H9 (cell line): ENCODE measurements around the gene LGALS9B. TPM values are rescaled to one million over a fixed set of nuclear protein-coding genes. Genes with fewer than 3 reads are reported as not detected.
"Not testable (repeated sequence)": the region's sequence is repeated elsewhere in the genome, so short reads cannot be mapped to it uniquely, and the experiment has no call there.

ENCODE experiments used
- DNase-seq: peaks from one replicate; pipeline ENCODE4 v3.0.0-alpha.2; 2017
- H2AFZ ChIP-seq: one replicate; pipeline ENCODE4 v1.6.1; 2013; ENCODE audit warnings: mild to moderate bottlenecking, low read length, control low read depth, moderate library complexity
- H2AK5ac ChIP-seq: 2 replicates; pipeline ENCODE4 v1.6.1; 2013; ENCODE audit warnings: low read length, control low read depth, mixed read lengths; ENCODE audit not compliant: insufficient read length
- H2BK120ac ChIP-seq: one replicate; pipeline ENCODE4 v1.6.1; 2013; ENCODE audit warnings: low read depth, mild to moderate bottlenecking, low read length, control low read depth, inconsistent platforms; ENCODE audit not compliant: poor library complexity, severe bottlenecking
- H2BK12ac ChIP-seq: 2 replicates; pipeline ENCODE4 v1.6.1; 2013; ENCODE audit warnings: low read length, control low read depth, mixed read lengths, low read depth; ENCODE audit not compliant: insufficient read length
- H2BK15ac ChIP-seq: 2 replicates; pipeline ENCODE4 v1.6.1; 2013; ENCODE audit warnings: low read depth, low read length, control low read depth
- H2BK20ac ChIP-seq: one replicate; pipeline ENCODE4 v1.6.1; 2013; ENCODE audit warnings: low read depth, mild to moderate bottlenecking, low read length, control low read depth, inconsistent platforms; ENCODE audit not compliant: poor library complexity, severe bottlenecking
- H2BK5ac ChIP-seq: 2 replicates; pipeline ENCODE4 v1.6.1; 2013; ENCODE audit warnings: low read length, control low read depth, mixed read lengths; ENCODE audit not compliant: insufficient read length
- H3K14ac ChIP-seq: 2 replicates; pipeline ENCODE4 v1.6.1; 2013; ENCODE audit warnings: low read length, control low read depth; ENCODE audit not compliant: insufficient read depth
- H3K18ac ChIP-seq: 2 replicates; pipeline ENCODE4 v1.6.1; 2013; ENCODE audit warnings: low read depth, mild to moderate bottlenecking, mixed read lengths, low read length, control low read depth; ENCODE audit not compliant: insufficient read length
- H3K23ac ChIP-seq: 2 replicates; pipeline ENCODE4 v1.6.1; 2013; ENCODE audit warnings: low read length, control low read depth, mixed read lengths, low read depth; ENCODE audit not compliant: insufficient read length
- H3K23me2 ChIP-seq: 2 replicates; pipeline ENCODE4 v1.6.1; 2013; ENCODE audit warnings: low read depth, mild to moderate bottlenecking, mixed read lengths, low read length, control low read depth; ENCODE audit not compliant: insufficient read length, poor library complexity, severe bottlenecking
- H3K27ac ChIP-seq: 2 replicates; pipeline ENCODE4 v1.5.1; 2013; ENCODE audit warnings: low read length, control low read depth, mixed read lengths, low read depth; ENCODE audit not compliant: insufficient read length
- H3K27me3 ChIP-seq: 2 replicates; pipeline ENCODE4 v1.6.1; 2013; ENCODE audit warnings: low read length, control low read depth, inconsistent platforms; ENCODE audit not compliant: insufficient read depth
- H3K4ac ChIP-seq: 2 replicates; pipeline ENCODE4 v1.6.1; 2013; ENCODE audit warnings: low read depth, mild to moderate bottlenecking, control low read depth, inconsistent platforms, low read length, moderate library complexity
- H3K4me1 ChIP-seq: 2 replicates; pipeline ENCODE4 v1.6.1; 2013; ENCODE audit warnings: low read length, control low read depth, inconsistent platforms; ENCODE audit not compliant: insufficient read depth
- H3K4me2 ChIP-seq: 2 replicates; pipeline ENCODE4 v1.6.1; 2013; ENCODE audit warnings: low read length, control low read depth, mixed read lengths; ENCODE audit not compliant: insufficient read length, insufficient read depth
- H3K56ac ChIP-seq: 2 replicates; pipeline ENCODE4 v1.6.1; 2013; ENCODE audit warnings: low read depth, mild to moderate bottlenecking, mixed read lengths, low read length, control low read depth; ENCODE audit not compliant: insufficient read length
- H3K79me1 ChIP-seq: 2 replicates; pipeline ENCODE4 v1.6.1; 2013; ENCODE audit warnings: low read depth, mild to moderate bottlenecking, moderate library complexity, low read length, control low read depth, inconsistent platforms; ENCODE audit not compliant: insufficient read depth, poor library complexity, severe bottlenecking
- H3K79me2 ChIP-seq: 2 replicates; pipeline ENCODE4 v1.6.1; 2013; ENCODE audit warnings: low read length, control low read depth, inconsistent platforms; ENCODE audit not compliant: insufficient read depth
- H3K9ac ChIP-seq: 2 replicates; pipeline ENCODE4 v1.6.1; 2013; ENCODE audit warnings: low read length, control low read depth, mixed read lengths; ENCODE audit not compliant: insufficient read length; ENCODE audit errors: extremely low read depth
- H3K9me3 ChIP-seq: one replicate; pipeline ENCODE4 v1.6.1; 2013; ENCODE audit warnings: low read depth, low read length, inconsistent platforms; ENCODE audit not compliant: control insufficient read depth
- H3T11ph ChIP-seq: one replicate; pipeline ENCODE4 v1.6.1; 2013; ENCODE audit warnings: mild to moderate bottlenecking, low read length, control low read depth, inconsistent platforms
- H4K20me1 ChIP-seq: one replicate; pipeline ENCODE4 v1.6.1; 2013; ENCODE audit not compliant: control insufficient read depth, insufficient read length, insufficient read depth
- H4K5ac ChIP-seq: 2 replicates; pipeline ENCODE4 v1.6.1; 2013; ENCODE audit warnings: low read depth, mild to moderate bottlenecking, mixed read lengths, low read length, control low read depth; ENCODE audit not compliant: insufficient read length
- H4K8ac ChIP-seq: replicated peaks from 2 replicates; pipeline ENCODE4 v1.6.1; 2013; ENCODE audit warnings: low read length, control low read depth, mixed read lengths, low read depth; ENCODE audit not compliant: insufficient read length
- H4K91ac ChIP-seq: 2 replicates; pipeline ENCODE4 v1.6.1; 2013; ENCODE audit warnings: low read depth, mild to moderate bottlenecking, moderate library complexity, mixed read lengths, low read length, control low read depth; ENCODE audit not compliant: insufficient read length
- H3K27ac Mint-ChIP-seq, 3 experiments: 2 replicates in 2 of 3; 3 replicates in 1 of 3; pipeline ENCODE4 v1.8.0; 2020 to 2021; ENCODE audit warnings: mixed read lengths in 3 of 3, mild to moderate bottlenecking in 1 of 3, moderate library complexity in 1 of 3
- H3K27me3 Mint-ChIP-seq: 2 replicates; pipeline ENCODE4 v1.8.0; 2021; ENCODE audit warnings: low read depth, mild to moderate bottlenecking, moderate library complexity, mixed read lengths
- H3K36me3 Mint-ChIP-seq, 3 experiments: 2 replicates in 2 of 3; 3 replicates in 1 of 3; pipeline ENCODE4 v1.8.0; 2020 to 2021; ENCODE audit warnings: low read depth in 3 of 3, mixed read lengths in 3 of 3; ENCODE audit not compliant: insufficient read depth in 1 of 3
- H3K4me1 Mint-ChIP-seq, 2 experiments: 2 replicates each; pipeline ENCODE4 v1.8.0; 2020; ENCODE audit warnings: mixed read lengths in 2 of 2
- H3K4me3 Mint-ChIP-seq, 2 experiments: 2 replicates in 1 of 2; 3 replicates in 1 of 2; pipeline ENCODE4 v1.8.0; 2020 to 2021; ENCODE audit warnings: mild to moderate bottlenecking in 2 of 2, mixed read lengths in 2 of 2, moderate library complexity in 1 of 2
- H3K9me3 Mint-ChIP-seq, 2 experiments: 2 replicates in 1 of 2; 3 replicates in 1 of 2; pipeline ENCODE4 v1.8.0; 2020; ENCODE audit warnings: mild to moderate bottlenecking in 2 of 2, mixed read lengths in 2 of 2, moderate library complexity in 1 of 2
- CTCF ChIP-seq: fragments of 200-600 bp; sonication (generic); conservative IDR thresholded peaks from 3 replicates; pipeline ENCODE4 v1.8.0; 2021; ENCODE audit warnings: antibody characterized with exemption, mild to moderate bottlenecking
- WGBS: extraction: QIAGEN DNeasy Blood & Tissue Kit; methylation state at CpG from one replicate; pipeline ENCODE4 v1.1.7; 2013; ENCODE audit warnings: missing lambda C conversion rate, low lambda C conversion rate, mixed read lengths; ENCODE audit not compliant: insufficient read length; ENCODE audit errors: extremely low coverage; 5-methylcytosine and 5-hydroxymethylcytosine counted together
- total RNA-seq: library from RNA; stranded (reverse); gene quantifications from 2 replicates; pipeline ENCODE4 v1.2.1, GENCODE V29; 2021

Gene LGALS9B
- total RNA-seq, 1 experiment from 2014 or later: not detected

GRCh38 chr17:20418838-20419237 is 48.5 kb downstream of the LGALS9B start:
- not testable (repeated sequence) for H2BK15ac ChIP-seq, H3K27ac ChIP-seq, H3K23ac ChIP-seq, H2AK5ac ChIP-seq, H3K4me1 ChIP-seq, H3K79me2 ChIP-seq, H3K4ac ChIP-seq, H3K9ac ChIP-seq, H3K18ac ChIP-seq, H3K4me2 ChIP-seq, H4K8ac ChIP-seq, H4K5ac ChIP-seq, H3K27ac Mint-ChIP-seq, H3T11ph ChIP-seq, DNase-seq, H3K36me3 Mint-ChIP-seq, H3K4me1 Mint-ChIP-seq, H4K20me1 ChIP-seq, H3K9me3 Mint-ChIP-seq, H2BK120ac ChIP-seq, H2AFZ ChIP-seq, H2BK12ac ChIP-seq, H3K9me3 ChIP-seq, H3K56ac ChIP-seq, H3K4me3 Mint-ChIP-seq, H3K27me3 Mint-ChIP-seq, H2BK20ac ChIP-seq, H3K23me2 ChIP-seq, H3K79me1 ChIP-seq, H3K14ac ChIP-seq, H2BK5ac ChIP-seq, H3K27me3 ChIP-seq, H4K91ac ChIP-seq
- WGBS: no CpG with 5 or more reads among the region's 8 CpGs
- peak; percentile 25; the same call in 2 of the 3 replicates for TF ChIP-seq CTCF

- H3K36me3 Mint-ChIP-seq, H3K14ac ChIP-seq, H2BK15ac ChIP-seq, H3K27ac ChIP-seq, H3K4me1 ChIP-seq, H3K27me3 Mint-ChIP-seq, H2BK12ac ChIP-seq, H3K27me3 ChIP-seq, H2AK5ac ChIP-seq, H3K4me1 Mint-ChIP-seq, H4K91ac ChIP-seq, H4K5ac ChIP-seq, H3K4ac ChIP-seq, H3K23ac ChIP-seq, H3K9me3 Mint-ChIP-seq, H2BK20ac ChIP-seq, H3K23me2 ChIP-seq, H3T11ph ChIP-seq, H3K18ac ChIP-seq, H3K56ac ChIP-seq, H3K9ac ChIP-seq, H4K8ac ChIP-seq, H4K20me1 ChIP-seq, H3K4me2 ChIP-seq, H2AFZ ChIP-seq, H3K79me2 ChIP-seq, H3K9me3 ChIP-seq, H3K4me3 Mint-ChIP-seq, H2BK5ac ChIP-seq, H2BK120ac ChIP-seq, H3K79me1 ChIP-seq, H3K27ac Mint-ChIP-seq, DNase-seq: not testable (repeated sequence)
- WGBS: no CpG with 5 or more reads among the region's 7 CpGs
Observed at GRCh38 chr17:20417492-20418080, 49.8 kb downstream of the LGALS9B start.
